ENCODE measurements around the gene CYGB. TPM values are rescaled to one million over a fixed set of nuclear protein-coding genes. Genes with fewer than 3 reads are reported as not detected.

Gene CYGB
- total RNA-seq, 1 experiment from 2014 or later = 0.56 TPM

DNA sequence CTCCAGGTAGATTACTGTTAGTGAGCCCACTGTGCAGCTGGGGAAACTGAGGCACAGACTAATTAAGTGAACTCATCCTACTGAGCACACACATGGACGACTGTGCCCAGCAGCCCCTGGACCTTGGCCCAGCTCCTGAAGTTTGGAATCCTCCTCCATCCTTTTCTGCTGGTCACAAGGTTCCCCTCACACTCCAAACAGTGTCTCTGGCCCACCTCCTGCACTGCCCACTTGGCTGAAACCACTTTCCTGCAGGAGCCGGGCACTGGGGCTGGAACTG, 39.9 kb downstream of the CYGB start:
- BruUV-seq (replicated peaks) = no TSS peak
- no peaks in the 10 kb centered on the region for H3K36me3 ChIP-seq (ENCODE audit: insufficient read depth, low read length, poor library complexity, severe bottlenecking)
- ChIA-PET CTCF (interaction anchor here (0.9 to 1.0 kb wide), 2 partner anchors 9 to 39 kb away, joined by 3 to 4 read pairs; no protein-coding TSS in a partner anchor), POLR2A (ENCODE audit: low non-redundant PET) (interaction anchor here (0.6 kb wide), 1 partner anchor 11 kb away, joined by 9 read pairs; no protein-coding TSS in a partner anchor)
- no peaks in the 10 kb centered on the region for H3K27me3 ChIP-seq (replicated peaks; ENCODE audit: insufficient read depth, low read depth, low read length, poor library complexity)
- TF ChIP-seq, protein P1, sequence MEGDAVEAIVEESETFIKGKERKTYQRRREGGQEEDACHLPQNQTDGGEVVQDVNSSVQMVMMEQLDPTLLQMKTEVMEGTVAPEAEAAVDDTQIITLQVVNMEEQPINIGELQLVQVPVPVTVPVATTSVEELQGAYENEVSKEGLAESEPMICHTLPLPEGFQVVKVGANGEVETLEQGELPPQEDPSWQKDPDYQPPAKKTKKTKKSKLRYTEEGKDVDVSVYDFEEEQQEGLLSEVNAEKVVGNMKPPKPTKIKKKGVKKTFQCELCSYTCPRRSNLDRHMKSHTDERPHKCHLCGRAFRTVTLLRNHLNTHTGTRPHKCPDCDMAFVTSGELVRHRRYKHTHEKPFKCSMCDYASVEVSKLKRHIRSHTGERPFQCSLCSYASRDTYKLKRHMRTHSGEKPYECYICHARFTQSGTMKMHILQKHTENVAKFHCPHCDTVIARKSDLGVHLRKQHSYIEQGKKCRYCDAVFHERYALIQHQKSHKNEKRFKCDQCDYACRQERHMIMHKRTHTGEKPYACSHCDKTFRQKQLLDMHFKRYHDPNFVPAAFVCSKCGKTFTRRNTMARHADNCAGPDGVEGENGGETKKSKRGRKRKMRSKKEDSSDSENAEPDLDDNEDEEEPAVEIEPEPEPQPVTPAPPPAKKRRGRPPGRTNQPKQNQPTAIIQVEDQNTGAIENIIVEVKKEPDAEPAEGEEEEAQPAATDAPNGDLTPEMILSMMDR (conservative IDR thresholded peaks at IDR 0.05; ENCODE audit: low read depth, low read length) = no peak
- TF ChIP-seq EZH2 (IDR thresholded peaks at IDR 0.05; ENCODE audit: borderline replicate concordance, low read depth, low read length, poor library complexity, severe bottlenecking) = no peak
- H3K9me3 ChIP-seq (ENCODE audit: low read depth, low read length, poor library complexity, severe bottlenecking) = no peaks in the 10 kb centered on the region
- H3K4me1 ChIP-seq (ENCODE audit: insufficient read depth, low read length, poor library complexity, severe bottlenecking) = peaks cover 64% of the 10 kb centered on the region
- no peak for DNase-seq (ENCODE audit: low spot score)
- intact Hi-C loops (cut with micrococcal nuclease; ENCODE audit: unreplicated experiment) = no loop called here
- H3K27ac ChIP-seq (ENCODE audit: low read depth, low read length, poor library complexity, severe bottlenecking) = no peak overlapping the region
- no peak overlapping the region for H3K4me3 ChIP-seq (ENCODE audit: low read depth, low read length, poor library complexity, severe bottlenecking)

DNA sequence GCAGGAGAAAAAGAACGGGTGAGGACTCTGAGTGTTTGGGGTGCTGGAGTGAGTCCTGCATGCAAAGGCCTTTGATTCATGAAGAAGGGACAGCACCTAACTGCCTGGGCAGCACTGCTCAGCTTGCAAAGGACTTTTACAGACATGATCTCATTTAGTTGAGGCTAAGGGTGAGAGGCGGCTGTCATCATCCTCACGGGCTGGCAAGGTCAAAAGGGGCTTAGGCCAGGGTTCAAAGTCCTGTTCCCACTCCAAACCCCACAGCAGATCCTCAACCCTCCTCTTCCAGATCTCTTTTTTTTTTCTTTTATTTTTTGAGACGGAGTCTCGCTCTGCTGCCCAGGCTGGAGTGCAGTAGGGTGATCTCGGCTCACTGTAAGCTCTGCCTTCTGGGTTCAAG, 41.0 kb downstream of the CYGB start:
- Histone ChIP-seq H3K27ac (ENCODE audit: low read depth, low read length, poor library complexity, severe bottlenecking) (no peak overlapping the region), H3K9me3 (ENCODE audit: low read depth, low read length, poor library complexity, severe bottlenecking) (no peaks in the 10 kb centered on the region), H3K36me3 (ENCODE audit: insufficient read depth, low read length, poor library complexity, severe bottlenecking) (no peaks in the 10 kb centered on the region), H3K4me3 (ENCODE audit: low read depth, low read length, poor library complexity, severe bottlenecking) (no peak overlapping the region), H3K4me1 (ENCODE audit: insufficient read depth, low read length, poor library complexity, severe bottlenecking) (peaks cover 65% of the 10 kb centered on the region), H3K27me3 (replicated peaks; ENCODE audit: insufficient read depth, low read depth, low read length, poor library complexity) (no peaks in the 10 kb centered on the region)
- CTCF ChIA-PET = no interaction called here
- no peak for TF ChIP-seq EZH2 (IDR thresholded peaks at IDR 0.05; ENCODE audit: borderline replicate concordance, low read depth, low read length, poor library complexity, severe bottlenecking)
- TF ChIP-seq, protein P1 (conservative IDR thresholded peaks at IDR 0.05; ENCODE audit: low read depth, low read length) = no peak
- intact Hi-C loops (cut with micrococcal nuclease; ENCODE audit: unreplicated experiment) = no loop called here
- BruUV-seq (replicated peaks) = no TSS peak
- POLR2A ChIA-PET (ENCODE audit: low non-redundant PET) = no interaction called here
- no peak for DNase-seq (ENCODE audit: low spot score)

DNA sequence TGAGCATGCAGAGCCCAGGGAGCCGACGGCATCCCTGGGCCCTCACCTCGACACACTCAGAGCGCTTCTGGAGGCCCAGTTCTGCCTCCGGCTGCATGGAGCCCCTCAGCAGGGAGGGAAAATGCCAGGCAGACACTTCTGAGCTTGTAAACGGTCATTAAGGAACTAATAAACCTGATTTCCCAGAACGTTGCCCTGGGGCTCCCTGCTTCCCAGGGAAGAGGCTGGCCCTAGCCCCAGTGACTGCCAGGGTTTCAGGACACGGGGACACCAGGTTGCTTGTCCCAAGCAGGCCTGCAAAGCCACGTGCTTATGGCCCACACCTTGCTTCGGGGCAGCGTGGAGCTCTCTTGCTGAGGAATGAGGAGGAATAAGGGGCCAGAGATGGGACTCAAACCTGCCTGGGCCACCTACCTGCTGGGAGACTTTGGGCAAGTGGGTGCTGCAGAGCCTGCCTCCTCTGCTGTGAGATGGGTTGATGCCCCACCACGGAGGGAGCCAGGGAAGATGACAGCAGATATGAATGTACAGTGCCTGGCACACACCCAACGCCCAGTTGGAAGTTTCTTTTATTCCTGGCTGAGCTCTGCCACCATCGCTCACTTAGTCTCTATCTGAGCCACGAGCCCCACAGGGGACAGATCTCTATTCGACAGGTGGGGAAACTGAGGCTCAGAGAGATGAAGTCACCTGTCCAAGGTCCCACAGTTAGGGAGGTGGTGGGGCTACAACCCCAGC, 41.7 kb downstream of the CYGB start:
- intact Hi-C loops (cut with micrococcal nuclease; ENCODE audit: unreplicated experiment) = no loop called here
- POLR2A ChIA-PET (ENCODE audit: low non-redundant PET) = no interaction called here
- Histone ChIP-seq H3K36me3 (ENCODE audit: insufficient read depth, low read length, poor library complexity, severe bottlenecking) (no peaks in the 10 kb centered on the region), H3K4me3 (ENCODE audit: low read depth, low read length, poor library complexity, severe bottlenecking) (no peak overlapping the region), H3K27ac (ENCODE audit: low read depth, low read length, poor library complexity, severe bottlenecking) (no peak overlapping the region), H3K9me3 (ENCODE audit: low read depth, low read length, poor library complexity, severe bottlenecking) (no peaks in the 10 kb centered on the region), H3K4me1 (ENCODE audit: insufficient read depth, low read length, poor library complexity, severe bottlenecking) (peaks cover 63% of the 10 kb centered on the region), H3K27me3 (replicated peaks; ENCODE audit: insufficient read depth, low read depth, low read length, poor library complexity) (no peaks in the 10 kb centered on the region)
- peak; percentile 54 for DNase-seq (ENCODE audit: low spot score)
- CTCF ChIA-PET = no interaction called here
- TF ChIP-seq, protein P1 (conservative IDR thresholded peaks at IDR 0.05; ENCODE audit: low read depth, low read length) = no peak
- TF ChIP-seq EZH2 (IDR thresholded peaks at IDR 0.05; ENCODE audit: borderline replicate concordance, low read depth, low read length, poor library complexity, severe bottlenecking) = no peak
- BruUV-seq (replicated peaks) = no TSS peak

Data from A673 (cell line).